Stimulated activated memory B cell treated with anti-CD40 and anti-IgM and Interleukin-4, amounts not matched to agents 10 μg/mL and 1 μg/mL and 100 μg/mL, for 72 hours (primary cell): ENCODE results near the gene DCBLD2.
"Not testable (repeated sequence)": the region's sequence is repeated elsewhere in the genome, so short reads cannot be mapped to it uniquely, and the experiment has no call there.

ENCODE experiments used
- ATAC-seq: fragments of 150-1000 bp; cut with Tn5 transposase; 2 replicates; pipeline ENCODE4 v1.10.0; 2021
- H3K27ac Mint-ChIP-seq: one replicate; pipeline ENCODE4 v1.8.0; 2022; ENCODE audit warnings: mild to moderate bottlenecking, mixed read lengths
- H3K27me3 Mint-ChIP-seq: one replicate; pipeline ENCODE4 v1.8.0; 2022; ENCODE audit warnings: mixed read lengths
- H3K36me3 Mint-ChIP-seq: one replicate; pipeline ENCODE4 v1.8.0; 2022; ENCODE audit warnings: mixed read lengths
- H3K4me1 Mint-ChIP-seq: one replicate; pipeline ENCODE4 v1.8.0; 2022; ENCODE audit warnings: mixed read lengths
- H3K4me3 Mint-ChIP-seq: one replicate; pipeline ENCODE4 v1.8.0; 2022; ENCODE audit warnings: mild to moderate bottlenecking, moderate library complexity, mixed read lengths
- H3K9me3 Mint-ChIP-seq: one replicate; pipeline ENCODE4 v1.8.0; 2022; ENCODE audit warnings: mixed read lengths

DCBLD2 gene

GRCh38 chr3:98875535-98875934, 26.0 kb downstream of the DCBLD2 start:
- no peak for ATAC-seq
- Mint-ChIP-seq H3K27me3 (peaks cover 18% of the 10 kb centered on the region), H3K4me3 (no peak overlapping the region), H3K36me3 (no peaks in the 10 kb centered on the region), H3K9me3 (no peaks in the 10 kb centered on the region), H3K4me1 (no peaks in the 10 kb centered on the region), H3K27ac (no peak overlapping the region)

- peaks cover 2% of the 10 kb centered on the region for H3K9me3 Mint-ChIP-seq
- no peaks in the 10 kb centered on the region for H3K36me3 Mint-ChIP-seq
- no peak overlapping the region for H3K27ac Mint-ChIP-seq
- peaks cover 23% of the 10 kb centered on the region for H3K27me3 Mint-ChIP-seq
- H3K4me1 Mint-ChIP-seq, result no peaks in the 10 kb centered on the region
- ATAC-seq, result no peak
- no peak overlapping the region for H3K4me3 Mint-ChIP-seq
Measured at GRCh38 chr3:98874602-98875249, 26.8 kb downstream of the DCBLD2 start.

- Mint-ChIP-seq H3K27me3 (peaks cover 23% of the 10 kb centered on the region), H3K36me3 (no peaks in the 10 kb centered on the region), H3K9me3 (peaks cover 6% of the 10 kb centered on the region), H3K27ac (no peak overlapping the region), H3K4me1 (no peaks in the 10 kb centered on the region), H3K4me3 (no peak overlapping the region)
- ATAC-seq, result no peak
Measured at GRCh38 chr3:98869391-98869790, 32.1 kb downstream of the DCBLD2 start.

GRCh38 chr3:98857971-98858370, 43.5 kb downstream of the DCBLD2 start:
- not testable (repeated sequence) for H3K27me3 Mint-ChIP-seq, H3K36me3 Mint-ChIP-seq, H3K27ac Mint-ChIP-seq, ATAC-seq, H3K4me3 Mint-ChIP-seq, H3K4me1 Mint-ChIP-seq
- H3K9me3 Mint-ChIP-seq, result peaks cover 13% of the 10 kb centered on the region

- H3K4me3 Mint-ChIP-seq, ATAC-seq, H3K27ac Mint-ChIP-seq, H3K27me3 Mint-ChIP-seq, H3K36me3 Mint-ChIP-seq, H3K4me1 Mint-ChIP-seq: not testable (repeated sequence)
- peaks cover 13% of the 10 kb centered on the region for H3K9me3 Mint-ChIP-seq
Measured at GRCh38 chr3:98857258-98857657, 44.2 kb downstream of the DCBLD2 start.

GRCh38 chr3:98856724-98857123, 44.8 kb downstream of the DCBLD2 start:
- no peak for ATAC-seq
- H3K36me3 Mint-ChIP-seq, result peaks cover 9% of the 10 kb centered on the region
- H3K27ac Mint-ChIP-seq, result no peak overlapping the region
- no peaks in the 10 kb centered on the region for H3K4me1 Mint-ChIP-seq
- H3K4me3 Mint-ChIP-seq, result no peak overlapping the region
- H3K27me3 Mint-ChIP-seq, result no peaks in the 10 kb centered on the region
- H3K9me3 Mint-ChIP-seq, result peaks cover 13% of the 10 kb centered on the region

- Mint-ChIP-seq H3K27ac (no peak overlapping the region), H3K4me3 (no peak overlapping the region), H3K9me3 (peaks cover 9% of the 10 kb centered on the region), H3K4me1 (no peaks in the 10 kb centered on the region), H3K36me3 (peaks cover 9% of the 10 kb centered on the region), H3K27me3 (no peaks in the 10 kb centered on the region)
- no peak for ATAC-seq
Measured at GRCh38 chr3:98855806-98856400, 45.6 kb downstream of the DCBLD2 start.

- H3K4me1 Mint-ChIP-seq, result no peaks in the 10 kb centered on the region
- ATAC-seq, result no peak
- H3K27me3 Mint-ChIP-seq, result no peaks in the 10 kb centered on the region
- no peaks in the 10 kb centered on the region for H3K36me3 Mint-ChIP-seq
- H3K4me3 Mint-ChIP-seq, result no peak overlapping the region
- no peaks in the 10 kb centered on the region for H3K9me3 Mint-ChIP-seq
- H3K27ac Mint-ChIP-seq, result no peak overlapping the region
Measured at GRCh38 chr3:98848108-98848507, 53.4 kb downstream of the DCBLD2 start.

GRCh38 chr3:98846101-98846500, 55.4 kb downstream of the DCBLD2 start:
- no peak overlapping the region for H3K4me3 Mint-ChIP-seq
- no peak overlapping the region for H3K27ac Mint-ChIP-seq
- no peak for ATAC-seq
- no peaks in the 10 kb centered on the region for H3K27me3 Mint-ChIP-seq
- no peaks in the 10 kb centered on the region for H3K36me3 Mint-ChIP-seq
- no peaks in the 10 kb centered on the region for H3K9me3 Mint-ChIP-seq
- H3K4me1 Mint-ChIP-seq, result no peaks in the 10 kb centered on the region

- no peak overlapping the region for H3K4me3 Mint-ChIP-seq
- H3K27ac Mint-ChIP-seq, result no peak overlapping the region
- H3K4me1 Mint-ChIP-seq, result no peaks in the 10 kb centered on the region
- no peak for ATAC-seq
- no peaks in the 10 kb centered on the region for H3K27me3 Mint-ChIP-seq
- H3K9me3 Mint-ChIP-seq, result no peaks in the 10 kb centered on the region
- H3K36me3 Mint-ChIP-seq, result peaks cover 6% of the 10 kb centered on the region
Measured at GRCh38 chr3:98843266-98843959, 58.1 kb downstream of the DCBLD2 start.

GRCh38 chr3:98839846-98840245, 61.6 kb downstream of the DCBLD2 start:
- no peaks in the 10 kb centered on the region for H3K4me1 Mint-ChIP-seq
- peaks cover 6% of the 10 kb centered on the region for H3K36me3 Mint-ChIP-seq
- H3K9me3 Mint-ChIP-seq, result no peaks in the 10 kb centered on the region
- H3K27me3 Mint-ChIP-seq, result no peaks in the 10 kb centered on the region
- no peak overlapping the region for H3K4me3 Mint-ChIP-seq
- no peak for ATAC-seq
- no peak overlapping the region for H3K27ac Mint-ChIP-seq

- not testable (repeated sequence) for H3K4me3 Mint-ChIP-seq, ATAC-seq, H3K27ac Mint-ChIP-seq, H3K9me3 Mint-ChIP-seq, H3K4me1 Mint-ChIP-seq, H3K27me3 Mint-ChIP-seq, H3K36me3 Mint-ChIP-seq
Measured at GRCh38 chr3:98831060-98831459, 70.4 kb downstream of the DCBLD2 start.

GRCh38 chr3:98829246-98829832, 72.2 kb downstream of the DCBLD2 start:
- Mint-ChIP-seq H3K4me1 (no peaks in the 10 kb centered on the region), H3K27ac (no peak overlapping the region), H3K36me3 (no peaks in the 10 kb centered on the region), H3K4me3 (no peak overlapping the region), H3K9me3 (peaks cover 8% of the 10 kb centered on the region), H3K27me3 (no peaks in the 10 kb centered on the region)
- ATAC-seq, result no peak

GRCh38 chr3:98827221-98827920, 74.1 kb downstream of the DCBLD2 start:
- ATAC-seq, result no peak
- H3K36me3 Mint-ChIP-seq, result no peaks in the 10 kb centered on the region
- H3K27me3 Mint-ChIP-seq, result no peaks in the 10 kb centered on the region
- no peaks in the 10 kb centered on the region for H3K4me1 Mint-ChIP-seq
- H3K27ac Mint-ChIP-seq, result no peak overlapping the region
- peaks cover 8% of the 10 kb centered on the region for H3K9me3 Mint-ChIP-seq
- H3K4me3 Mint-ChIP-seq, result no peak overlapping the region

GRCh38 chr3:98826126-98826525, 75.4 kb downstream of the DCBLD2 start:
- no peaks in the 10 kb centered on the region for H3K27me3 Mint-ChIP-seq
- no peak overlapping the region for H3K4me3 Mint-ChIP-seq
- ATAC-seq, result no peak
- peaks cover 8% of the 10 kb centered on the region for H3K9me3 Mint-ChIP-seq
- H3K36me3 Mint-ChIP-seq, result no peaks in the 10 kb centered on the region
- H3K27ac Mint-ChIP-seq, result no peak overlapping the region
- no peaks in the 10 kb centered on the region for H3K4me1 Mint-ChIP-seq
